Sigmoid colon (tissue), 4 donors: ENCODE data around the gene SF3A1.

ENCODE experiments used
- CTCF ChIP-seq, 4 experiments: fragments of 450-650 bp in 3 of 4; fragments of 200-600 bp in 1 of 4; IDR thresholded peaks; one replicate each; pipeline ENCODE4 v1.5.1; 2016 to 2019; ENCODE audit warnings: antibody characterized with exemption in 4 of 4, mild to moderate bottlenecking in 3 of 4, moderate library complexity in 2 of 4
- EP300 ChIP-seq, 4 donors: sonication (generic); formaldehyde crosslinking; IDR thresholded peaks; one replicate each; pipeline ENCODE4 v1.6.1; 2017; ENCODE audit warnings: antibody characterized with exemption in 4 of 4
- POLR2A ChIP-seq, 2 donors: fragments of 450-650 bp; IDR thresholded peaks; one replicate each; pipeline ENCODE4 v1.6.1; 2016; ENCODE audit warnings: antibody characterized with exemption in 2 of 2, mild to moderate bottlenecking in 2 of 2, moderate library complexity in 2 of 2
- POLR2AphosphoS5 ChIP-seq, 4 donors: sonication (generic); formaldehyde crosslinking; IDR thresholded peaks; one replicate each; pipeline ENCODE4 v1.6.1; 2017; ENCODE audit warnings: antibody characterized with exemption in 4 of 4

GRCh38 chr22:30336752-30337460 is 19.8 kb downstream of the SF3A1 start:
- no peak for TF ChIP-seq CTCF (IDR thresholded peaks at IDR 0.05)
- TF ChIP-seq POLR2A (IDR thresholded peaks at IDR 0.05), result no peak
- no peak for TF ChIP-seq POLR2AphosphoS5 (IDR thresholded peaks at IDR 0.05)
- TF ChIP-seq EP300 (IDR thresholded peaks at IDR 0.05), result no peak
